HFF-Myc (cell line): ENCODE results near the gene BACE2.

Source experiments
- DNase-seq: peaks from one replicate; pipeline ENCODE4 v3.0.0-alpha.2; 2011; ENCODE audit warnings: low read depth; ENCODE audit errors: extremely low read depth
- H3K4me3 ChIP-seq: replicated peaks from 2 replicates; pipeline ENCODE4 v1.5.1; 2011; ENCODE audit warnings: low read depth, mild to moderate bottlenecking, control low read depth, low read length
- CTCF ChIP-seq: IDR thresholded peaks from 2 replicates; pipeline ENCODE4 v1.5.1; 2012; ENCODE audit warnings: mild to moderate bottlenecking, low read depth, low read length, control low read depth; ENCODE audit errors: missing control alignments

BACE2 gene

GRCh38 chr21:41209016-41209619 is 41.2 kb downstream of the BACE2 start:
- H3K4me3 ChIP-seq: no peak overlapping the region
- TF ChIP-seq CTCF: no peak
- no peak for DNase-seq

GRCh38 chr21:41210426-41211059 is 42.6 kb downstream of the BACE2 start:
- H3K4me3 ChIP-seq: no peak overlapping the region
- DNase-seq: no peak
- no peak for TF ChIP-seq CTCF

- no peak for TF ChIP-seq CTCF
- no peak overlapping the region for H3K4me3 ChIP-seq
- DNase-seq: no peak
Measured at GRCh38 chr21:41211060-41211805, 43.3 kb downstream of the BACE2 start.

GRCh38 chr21:41213021-41213420 is 45.1 kb downstream of the BACE2 start:
- no peak for TF ChIP-seq CTCF
- no peak for DNase-seq

GRCh38 chr21:41215856-41216408 is 48.0 kb downstream of the BACE2 start:
- TF ChIP-seq CTCF: no peak
- H3K4me3 ChIP-seq: no peak overlapping the region
- no peak for DNase-seq

More at GRCh38 chr21:41213021-41213420, 45.1 kb downstream of the BACE2 start:
- H3K4me3 ChIP-seq: no peak overlapping the region

GRCh38 chr21:41216486-41216885 is 48.5 kb downstream of the BACE2 start:
- H3K4me3 ChIP-seq: no peak overlapping the region
- TF ChIP-seq CTCF: no peak
- no peak for DNase-seq
